C4-2B (cell line): Measurements from ENCODE around the gene LRCH1.

Experiments used
- H3K27ac ChIP-seq: fragments of 450-650 bp; 2 replicates; pipeline ENCODE4 v1.5.1; 2017
- ZFX ChIP-seq: fragments of 450-650 bp; IDR thresholded peaks from 2 replicates; pipeline ENCODE4 v1.6.1; 2017
- TF ChIP-seq, protein P1 (sequence below): fragments of 450-650 bp; conservative IDR thresholded peaks from 2 replicates; pipeline ENCODE4 v1.5.1; 2017; ENCODE audit warnings: mild to moderate bottlenecking

LRCH1 gene

GRCh38 chr13:46539231-46539630, 13.7 kb upstream of the LRCH1 start:
- no peak overlapping the region for H3K27ac ChIP-seq
- TF ChIP-seq, protein P1, sequence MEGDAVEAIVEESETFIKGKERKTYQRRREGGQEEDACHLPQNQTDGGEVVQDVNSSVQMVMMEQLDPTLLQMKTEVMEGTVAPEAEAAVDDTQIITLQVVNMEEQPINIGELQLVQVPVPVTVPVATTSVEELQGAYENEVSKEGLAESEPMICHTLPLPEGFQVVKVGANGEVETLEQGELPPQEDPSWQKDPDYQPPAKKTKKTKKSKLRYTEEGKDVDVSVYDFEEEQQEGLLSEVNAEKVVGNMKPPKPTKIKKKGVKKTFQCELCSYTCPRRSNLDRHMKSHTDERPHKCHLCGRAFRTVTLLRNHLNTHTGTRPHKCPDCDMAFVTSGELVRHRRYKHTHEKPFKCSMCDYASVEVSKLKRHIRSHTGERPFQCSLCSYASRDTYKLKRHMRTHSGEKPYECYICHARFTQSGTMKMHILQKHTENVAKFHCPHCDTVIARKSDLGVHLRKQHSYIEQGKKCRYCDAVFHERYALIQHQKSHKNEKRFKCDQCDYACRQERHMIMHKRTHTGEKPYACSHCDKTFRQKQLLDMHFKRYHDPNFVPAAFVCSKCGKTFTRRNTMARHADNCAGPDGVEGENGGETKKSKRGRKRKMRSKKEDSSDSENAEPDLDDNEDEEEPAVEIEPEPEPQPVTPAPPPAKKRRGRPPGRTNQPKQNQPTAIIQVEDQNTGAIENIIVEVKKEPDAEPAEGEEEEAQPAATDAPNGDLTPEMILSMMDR: no peak
- no peak for TF ChIP-seq ZFX

- no peak overlapping the region for H3K27ac ChIP-seq
- TF ChIP-seq, protein P1: no peak
- no peak for TF ChIP-seq ZFX
These were observed 11.8 kb upstream of the LRCH1 start for GRCh38 chr13:46541210-46541609.

DNA sequence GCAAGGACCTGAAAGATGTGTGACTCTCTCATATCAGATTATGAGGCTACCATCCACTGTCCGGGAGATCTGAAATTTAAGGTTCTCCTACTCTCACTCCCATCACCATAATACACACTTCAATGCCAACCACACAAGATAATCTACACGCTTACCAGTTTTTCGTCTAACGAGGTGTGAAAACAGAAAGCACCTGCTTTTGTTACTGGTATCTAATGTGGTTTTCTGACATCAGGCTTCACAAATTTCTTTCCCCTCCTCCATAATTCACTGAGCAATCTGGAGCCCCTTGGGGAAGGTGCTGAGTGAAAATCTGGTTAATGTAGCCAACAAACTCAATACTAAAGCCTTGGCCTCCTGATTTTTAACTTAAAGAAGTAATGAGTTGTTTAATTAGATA, 10.1 kb upstream of the LRCH1 start:
- TF ChIP-seq, protein P1: no peak
- no peak for TF ChIP-seq ZFX
- no peak overlapping the region for H3K27ac ChIP-seq

- TF ChIP-seq, protein P1: no peak
- TF ChIP-seq ZFX: no peak
- H3K27ac ChIP-seq: no peak overlapping the region
These were observed 9.7 kb upstream of the LRCH1 start for GRCh38 chr13:46543287-46543686.

DNA sequence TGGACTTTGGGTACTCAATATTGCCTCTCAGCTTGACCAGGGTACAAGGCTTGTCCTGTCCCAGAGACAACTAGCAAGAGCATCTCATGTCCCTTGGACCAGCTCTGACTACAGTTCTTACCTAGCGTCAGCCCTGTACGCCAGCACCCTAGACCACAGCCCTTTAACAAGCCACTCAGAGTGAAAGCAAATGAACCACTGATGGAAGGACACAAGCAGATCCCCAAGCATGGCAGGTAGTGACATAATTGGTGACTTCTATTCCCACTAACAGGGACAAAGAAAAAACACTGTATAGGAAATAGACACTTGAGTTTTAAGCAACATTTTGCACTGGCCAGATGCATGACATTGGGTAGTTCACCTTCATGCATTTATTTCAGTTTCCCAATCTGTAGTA, 8.8 kb upstream of the LRCH1 start:
- TF ChIP-seq ZFX: no peak
- TF ChIP-seq, protein P1: no peak
- H3K27ac ChIP-seq: no peak overlapping the region

- H3K27ac ChIP-seq: no peak overlapping the region
- TF ChIP-seq, protein P1: no peak
- TF ChIP-seq ZFX: no peak
These were observed 8.2 kb upstream of the LRCH1 start for GRCh38 chr13:46544811-46545210.

GRCh38 chr13:46546084-46546768, 6.7 kb upstream of the LRCH1 start:
- H3K27ac ChIP-seq: no peak overlapping the region
- TF ChIP-seq, protein P1: no peak
- no peak for TF ChIP-seq ZFX
